ENCODE results near the gene IFNG-AS1.

IFNG-AS1 gene

GRCh38 chr12:67994046-67994445 lies 4.8 kb downstream of the IFNG-AS1 start:
- DNase-seq (ENCODE audit: low spot score): no peak

GRCh38 chr12:67996347-67996746 lies 7.1 kb downstream of the IFNG-AS1 start:
- DNase-seq (ENCODE audit: low spot score): no peak

GRCh38 chr12:67998379-67998778 lies 9.1 kb downstream of the IFNG-AS1 start:
- DNase-seq (ENCODE audit: low spot score): no peak

- DNase-seq (ENCODE audit: low spot score): no peak
These were observed 10.0 kb downstream of the IFNG-AS1 start for GRCh38 chr12:67999244-67999643.

GRCh38 chr12:68001486-68002466 lies 12.5 kb downstream of the IFNG-AS1 start:
- peak; percentile 16 for DNase-seq (ENCODE audit: low spot score)

GRCh38 chr12:68003777-68004176 lies 14.5 kb downstream of the IFNG-AS1 start:
- DNase-seq (ENCODE audit: low spot score): no peak

GRCh38 chr12:68007033-68007432 lies 17.8 kb downstream of the IFNG-AS1 start:
- no peak for DNase-seq (ENCODE audit: low spot score)

GRCh38 chr12:68007466-68007865 lies 18.2 kb downstream of the IFNG-AS1 start:
- DNase-seq (ENCODE audit: low spot score): no peak

GRCh38 chr12:68011206-68011881 lies 22.1 kb downstream of the IFNG-AS1 start:
- no peak for DNase-seq (ENCODE audit: low spot score)

- no peak for DNase-seq (ENCODE audit: low spot score)
These were observed 22.6 kb downstream of the IFNG-AS1 start for GRCh38 chr12:68011882-68012207.

GRCh38 chr12:68012712-68013111 lies 23.5 kb downstream of the IFNG-AS1 start:
- no peak for DNase-seq (ENCODE audit: low spot score)

GRCh38 chr12:68013181-68013580 lies 23.9 kb downstream of the IFNG-AS1 start:
- DNase-seq (ENCODE audit: low spot score): no peak

GRCh38 chr12:68016136-68016535 lies 26.9 kb downstream of the IFNG-AS1 start:
- DNase-seq (ENCODE audit: low spot score): no peak

- no peak for DNase-seq (ENCODE audit: low spot score)
These were observed 29.1 kb downstream of the IFNG-AS1 start for GRCh38 chr12:68018315-68018714.

GRCh38 chr12:68020049-68020448 lies 30.8 kb downstream of the IFNG-AS1 start:
- no peak for DNase-seq (ENCODE audit: low spot score)

- no peak for DNase-seq (ENCODE audit: low spot score)
These were observed 31.5 kb downstream of the IFNG-AS1 start for GRCh38 chr12:68020699-68021098.

- DNase-seq (ENCODE audit: low spot score): no peak
These were observed 39.4 kb downstream of the IFNG-AS1 start for GRCh38 chr12:68028647-68029046.

- no peak for DNase-seq (ENCODE audit: low spot score)
These were observed 41.0 kb downstream of the IFNG-AS1 start for GRCh38 chr12:68030248-68030647.

GRCh38 chr12:68031174-68031573 lies 41.9 kb downstream of the IFNG-AS1 start:
- DNase-seq (ENCODE audit: low spot score): no peak

- no peak for DNase-seq (ENCODE audit: low spot score)
These were observed 42.9 kb downstream of the IFNG-AS1 start for GRCh38 chr12:68031881-68032739.

- no peak for DNase-seq (ENCODE audit: low spot score)
These were observed 45.3 kb downstream of the IFNG-AS1 start for GRCh38 chr12:68034567-68034966.

GRCh38 chr12:68036642-68037041 lies 47.4 kb downstream of the IFNG-AS1 start:
- DNase-seq (ENCODE audit: low spot score): no peak
